SK-N-SH (cell line): ENCODE results near the gene HTR3A. TPM values are rescaled to one million over a fixed set of nuclear protein-coding genes. Genes with fewer than 3 reads are reported as not detected.

Experiments used
- CTCF ChIA-PET: fragments of 300-600, 350-600 bp; formaldehyde crosslinking; extraction: SDS; loops from one replicate; lab custom pipeline; 2021; lab: Yijun Ruan, JAX
- POLR2A ChIA-PET: fragments of 350-600 bp; sonication (Branson Sonifier 250); formaldehyde crosslinking; extraction: SDS; loops from one replicate; lab custom pipeline; 2020; ENCODE audit warnings: antibody characterized with exemption, inconsistent platforms; lab: Yijun Ruan, JAX
- DNase-seq: peaks from one replicate; pipeline ENCODE4 v3.0.0; 2012
- H2AFZ ChIP-seq: fragments of 200-600 bp; sonication (generic); 2 replicates; pipeline ENCODE4 v1.8.1; 2016; ENCODE audit warnings: antibody characterized with exemption, mild to moderate bottlenecking, low read depth
- H3F3A ChIP-seq: fragments of 200-600 bp; sonication (generic); replicated peaks from 2 replicates; pipeline ENCODE3; 2016; ENCODE audit warnings: antibody characterized with exemption, mild to moderate bottlenecking; ENCODE audit not compliant: insufficient read depth
- H3K27ac ChIP-seq, 2 experiments: fragments of 200-500 bp in 1 of 2; fragments of 200-600 bp in 1 of 2; sonication (Bioruptor generic) in 1 of 2; sonication (generic), shearing (Covaris generic) in 1 of 2; 2 replicates each; pipeline versions ENCODE4 v1.5.1 to v1.6.1; 2014 to 2016; ENCODE audit warnings: low read depth in 2 of 2, inconsistent platforms in 1 of 2, low read length in 1 of 2, mild to moderate bottlenecking in 1 of 2, mixed read lengths in 1 of 2
- H3K27me3 ChIP-seq: fragments of 200-600 bp; sonication (generic), shearing (Covaris generic); 2 replicates; pipeline ENCODE4 v1.6.1; 2016; ENCODE audit warnings: mixed run types; ENCODE audit not compliant: insufficient read depth
- H3K36me3 ChIP-seq, 2 experiments: fragments of 200-500 bp in 1 of 2; fragments of 200-600 bp in 1 of 2; sonication (Bioruptor generic) in 1 of 2; sonication (generic) in 1 of 2; replicated peaks in 1 of 2; 2 replicates each; pipeline versions ENCODE3 to v1.5.1; 2014 to 2016; ENCODE audit warnings: low read length in 1 of 2, mild to moderate bottlenecking in 1 of 2; ENCODE audit not compliant: insufficient read depth in 2 of 2, control insufficient read depth in 1 of 2
- H3K4me1 ChIP-seq, 2 experiments: fragments of 200-500 bp in 1 of 2; fragments of 200-600 bp in 1 of 2; sonication (Bioruptor generic) in 1 of 2; sonication (generic), shearing (Covaris generic) in 1 of 2; 2 replicates each; pipeline versions ENCODE4 v1.5.1 to v1.6.1; 2014 to 2016; ENCODE audit warnings: low read depth in 1 of 2, low read length in 1 of 2, mixed run types in 1 of 2; ENCODE audit not compliant: insufficient read depth in 2 of 2, control insufficient read depth in 1 of 2
- H3K4me2 ChIP-seq: fragments of 200-600 bp; sonication (generic), shearing (Covaris generic); 2 replicates; pipeline ENCODE4 v1.6.1; 2017; ENCODE audit warnings: mixed run types
- H3K4me3 ChIP-seq, 2 experiments: fragments of 200-500 bp in 1 of 2; fragments of 200-600 bp in 1 of 2; sonication (Bioruptor generic) in 1 of 2; sonication (generic), shearing (Covaris generic) in 1 of 2; 2 replicates each; pipeline versions ENCODE4 v1.5.1 to v1.8.1; 2014 to 2016; ENCODE audit warnings: low read depth in 2 of 2, inconsistent platforms in 1 of 2, low read length in 1 of 2, mild to moderate bottlenecking in 1 of 2, mixed read lengths in 1 of 2, moderate library complexity in 1 of 2
- H3K79me2 ChIP-seq: fragments of 200-600 bp; sonication (generic); 2 replicates; pipeline ENCODE4 v1.8.1; 2017; ENCODE audit warnings: mild to moderate bottlenecking; ENCODE audit not compliant: insufficient read depth
- H3K9ac ChIP-seq: fragments of 200-600 bp; sonication (generic); 2 replicates; pipeline ENCODE4 v1.6.1; 2017; ENCODE audit warnings: mixed run types
- H3K9me2 ChIP-seq: fragments of 200-600 bp; sonication (generic); 2 replicates; pipeline ENCODE4 v1.6.1; 2017; ENCODE audit warnings: mixed run types
- H3K9me3 ChIP-seq: fragments of 200-600 bp; sonication (generic); 2 replicates; pipeline ENCODE4 v1.6.1; 2017; ENCODE audit warnings: mixed run types, mild to moderate bottlenecking, moderate library complexity
- H4K20me1 ChIP-seq: fragments of 200-600 bp; sonication (generic); 2 replicates; pipeline ENCODE4 v1.6.1; 2017; ENCODE audit warnings: mild to moderate bottlenecking, mixed run types; ENCODE audit not compliant: insufficient read depth
- ELF1 ChIP-seq: IDR thresholded peaks from 2 replicates; pipeline ENCODE4 v1.4.0; 2012
- EP300 ChIP-seq, 2 experiments: IDR thresholded peaks; 2 replicates each; pipeline versions ENCODE4 v1.4.0 to v1.6.1; 2012; ENCODE audit warnings: borderline replicate concordance in 1 of 2, low read depth in 1 of 2, low read length in 1 of 2
- EZH2phosphoT487 ChIP-seq: fragments of 200-600 bp; sonication (generic); IDR thresholded peaks from 2 replicates; pipeline ENCODE4 v1.6.1; 2017; ENCODE audit warnings: low read depth, mixed run types, mild to moderate bottlenecking, antibody characterized with exemption, moderate library complexity, borderline replicate concordance
- FOSL2 ChIP-seq: IDR thresholded peaks from 2 replicates; pipeline ENCODE4 v1.4.0; 2012; ENCODE audit warnings: low read depth, mild to moderate bottlenecking, moderate library complexity, borderline replicate concordance
- FOXJ3 ChIP-seq: sonication (generic); formaldehyde crosslinking; IDR thresholded peaks from 2 replicates; pipeline ENCODE4 v1.5.1; 2020; ENCODE audit warnings: mild to moderate bottlenecking, missing genetic modification reagents
- GABPA ChIP-seq: IDR thresholded peaks from 2 replicates; pipeline ENCODE4 v1.4.0; 2012; ENCODE audit warnings: low read depth, mild to moderate bottlenecking
- JUND ChIP-seq: IDR thresholded peaks from 2 replicates; pipeline ENCODE4 v1.4.0; 2012
- MXI1 ChIP-seq: IDR thresholded peaks from 2 replicates; pipeline ENCODE4 v1.6.1; 2012; ENCODE audit warnings: mild to moderate bottlenecking, low read depth, low read length, improper control_type of control experiment
- RFX5 ChIP-seq: IDR thresholded peaks from 2 replicates; pipeline ENCODE4 v1.6.1; 2012; ENCODE audit warnings: mild to moderate bottlenecking, improper control_type of control experiment, low read length
- RXRA ChIP-seq: IDR thresholded peaks from 2 replicates; pipeline ENCODE4 v1.4.0; 2012; ENCODE audit warnings: low read depth, mild to moderate bottlenecking, borderline replicate concordance
- SMC3 ChIP-seq: IDR thresholded peaks from 2 replicates; pipeline ENCODE4 v1.6.1; 2012; ENCODE audit warnings: low read depth, low read length, improper control_type of control experiment
- TAF1 ChIP-seq: IDR thresholded peaks from 2 replicates; pipeline ENCODE4 v1.6.1; 2012; ENCODE audit warnings: low read depth, mild to moderate bottlenecking, low read length, moderate library complexity, borderline replicate concordance
- USF1 ChIP-seq: IDR thresholded peaks from 2 replicates; pipeline ENCODE4 v1.4.0; 2012; ENCODE audit warnings: low read depth, borderline replicate concordance
- USF2 ChIP-seq: fragments of 150-350 bp; IDR thresholded peaks from 2 replicates; pipeline ENCODE4 v1.6.1; 2017; ENCODE audit warnings: antibody characterized with exemption, low read length, low read depth, borderline replicate concordance
- YY1 ChIP-seq: IDR thresholded peaks from 2 replicates; pipeline ENCODE4 v1.4.0; 2012; ENCODE audit warnings: low read depth, mild to moderate bottlenecking
- WGBS: methylation state at CpG from one replicate; pipeline ENCODE4 v1.1.6; 2017; ENCODE audit warnings: low lambda C conversion rate; 5-methylcytosine and 5-hydroxymethylcytosine counted together
- polyA plus RNA-seq, 3 experiments: library from polyadenylated mRNA; depleted of rRNA; stranded (reverse); fragments of >200 nt; gene quantifications; 2 replicates each; pipeline ENCODE4 v1.2.3, GENCODE V29; 2012

HTR3A gene
- polyA plus RNA-seq, 1 of the 3 experiments (the other 2 are of a cell fraction) = not detected

- H3K27me3 ChIP-seq = no peaks in the 10 kb centered on the region
- H3K9me2 ChIP-seq = no peaks in the 10 kb centered on the region
- no peaks in the 10 kb centered on the region for H3K9me3 ChIP-seq
- WGBS = 46% methylated on average over 6 of the region's 6 CpGs
- no peaks in the 10 kb centered on the region for H3K36me3 ChIP-seq
- no peak overlapping the region for H3K9ac ChIP-seq
- POLR2A ChIA-PET = no interaction called here
- no peak for TF ChIP-seq FOSL2
- no peak for TF ChIP-seq SMC3
- TF ChIP-seq JUND = no peak
- TF ChIP-seq ELF1 = no peak
- TF ChIP-seq RXRA = no peak
- no peak for TF ChIP-seq RFX5
- no peak for TF ChIP-seq EP300 (IDR thresholded peaks at IDR 0.05; ENCODE audit: borderline replicate concordance in 1 of 2, low read depth in 1 of 2, low read length in 1 of 2)
- no peak for TF ChIP-seq USF1
- TF ChIP-seq GABPA = no peak
- no peak for TF ChIP-seq FOXJ3 (CRISPR knock-in tag)
- TF ChIP-seq EZH2phosphoT487 = no peak
- no peak for TF ChIP-seq MXI1
- no peak for TF ChIP-seq USF2
- TF ChIP-seq, all 33 proteins: peak for 0
- Histone ChIP-seq H3K27ac (no peak overlapping the region), H3K4me2 (no peak overlapping the region), H3K4me3 (no peak overlapping the region), H2AFZ (no peak overlapping the region), H4K20me1 (no peaks in the 10 kb centered on the region), H3K79me2 (no peaks in the 10 kb centered on the region), H3F3A (no peaks in the 10 kb centered on the region), H3K4me1 (peaks cover 0 to 15% of the 10 kb centered on the region in 2 experiments; a peak in 1 of 4 replicates)
- CTCF ChIA-PET = no interaction called here
- DNase-seq = no peak
Observed at GRCh38 chr11:113954235-113954634, 20.7 kb upstream of the HTR3A start.

- no peaks in the 10 kb centered on the region for H3K27me3 ChIP-seq
- no peaks in the 10 kb centered on the region for H3F3A ChIP-seq
- no peaks in the 10 kb centered on the region for H3K79me2 ChIP-seq
- peaks cover 0 to 8% of the 10 kb centered on the region in 2 experiments; a peak in 1 of 4 replicates for H3K4me1 ChIP-seq
- ChIA-PET CTCF (interaction anchor here (1.1 to 1.3 kb wide), 2 partner anchors 36 to 38 kb away, joined by 3 to 4 read pairs; no protein-coding TSS in a partner anchor), POLR2A (no interaction called here)
- no peaks in the 10 kb centered on the region for H3K36me3 ChIP-seq
- no peak overlapping the region for H3K4me3 ChIP-seq
- no peak for DNase-seq
- no peak overlapping the region for H3K4me2 ChIP-seq
- no peak overlapping the region for H3K9ac ChIP-seq
- no peaks in the 10 kb centered on the region for H3K9me2 ChIP-seq
- H2AFZ ChIP-seq = no peak overlapping the region
- TF ChIP-seq TAF1 (no peak), YY1 (no peak), SMC3 (no peak)
- TF ChIP-seq, all 33 proteins: peak for 0
- Histone ChIP-seq H3K9me3 (no peaks in the 10 kb centered on the region), H3K27ac (no peak overlapping the region), H4K20me1 (no peaks in the 10 kb centered on the region)
- WGBS = 43% methylated on average over 7 of the region's 9 CpGs
Observed at GRCh38 chr11:113956986-113957385, 17.9 kb upstream of the HTR3A start.
